HCT116 (cell line): ENCODE measurements around the gene FSHR. TPM values are rescaled to one million over a fixed set of nuclear protein-coding genes. Genes with fewer than 3 reads are reported as not detected.

Experiments used
- ATAC-seq: fragments of 200-7000 bp; cut with Tn5 transposase; 2 replicates; pipeline ENCODE4 v1.9.1; 2020; ENCODE audit warnings: mild to moderate bottlenecking, moderate library complexity
- BruUV-seq: library from RNA; stranded (reverse); fragments of 400-500 nt; replicated peaks from 2 replicates; lab custom pipeline; 2021; lab: Mats Ljungman, UMichigan
- CTCF ChIA-PET: fragments of 300-600 bp; sonication (Branson Sonifier 250); formaldehyde crosslinking; loops from one replicate; lab custom pipeline; 2021; ENCODE audit warnings: antibody characterized with exemption; lab: Charles Lee
- POLR2A ChIA-PET: fragments of 300-600, 350-600 bp; sonication (Branson Sonifier 250); formaldehyde crosslinking; loops from one replicate; lab custom pipeline; 2021; ENCODE audit warnings: antibody characterized with exemption; lab: Charles Lee
- RAD21 ChIA-PET, 2 experiments: fragments of 300-600 bp; sonication (Branson Sonifier 250); formaldehyde crosslinking; loops; one replicate each; lab custom pipeline; 2023; ENCODE audit warnings: low total read pairs in 2 of 2; ENCODE audit not compliant: uncharacterized antibody in 2 of 2, unreplicated experiment in 2 of 2, low non-redundant PET in 1 of 2; lab: Charles Lee
- DNase-seq: peaks from one replicate; pipeline ENCODE4 v3.0.0-alpha.2; 2010; ENCODE audit warnings: low read depth, low spot score
- H2AFZ ChIP-seq: fragments of 200-600 bp; shearing (Covaris generic), sonication (generic); 2 replicates; pipeline ENCODE4 v1.6.1; 2017; ENCODE audit warnings: low read depth, mixed run types, mixed read lengths, antibody characterized with exemption, low read length; ENCODE audit not compliant: poor library complexity, severe bottlenecking
- H3K27ac ChIP-seq: 2 replicates; pipeline ENCODE4 v1.5.1; 2012; ENCODE audit warnings: low read depth, low read length
- H3K27me3 ChIP-seq: fragments of 200-600 bp; sonication (generic); 2 replicates; pipeline ENCODE4 v1.6.1; 2016; ENCODE audit warnings: mixed run types, low read length, mixed read lengths; ENCODE audit not compliant: insufficient read depth
- H3K36me3 ChIP-seq, 2 experiments: fragments of 200-500 bp in 1 of 2; fragments of 200-600 bp in 1 of 2; sonication (Bioruptor generic) in 1 of 2; sonication (generic) in 1 of 2; 2 replicates each; pipeline versions ENCODE4 v1.5.1 to v1.6.1; 2014 to 2016; ENCODE audit warnings: low read length in 2 of 2, inconsistent platforms in 1 of 2, mixed read lengths in 1 of 2, mixed run types in 1 of 2; ENCODE audit not compliant: insufficient read depth in 2 of 2, control insufficient read depth in 1 of 2
- H3K4me1 ChIP-seq, 2 experiments: fragments of 200-600 bp in 1 of 2; sonication (generic) in 1 of 2; 2 replicates each; pipeline versions ENCODE4 v1.5.1 to v1.6.1; 2012 to 2017; ENCODE audit warnings: low read length in 2 of 2, inconsistent platforms in 1 of 2, mild to moderate bottlenecking in 1 of 2, mixed read lengths in 1 of 2, mixed run types in 1 of 2, moderate library complexity in 1 of 2; ENCODE audit not compliant: insufficient read depth in 2 of 2, control insufficient read depth in 1 of 2
- H3K4me2 ChIP-seq: fragments of 200-600 bp; sonication (generic); 2 replicates; pipeline ENCODE4 v1.6.1; 2017; ENCODE audit warnings: mixed run types, low read length, mixed read lengths
- H3K4me3 ChIP-seq, 2 experiments: fragments of 200-600 bp in 1 of 2; sonication (generic) in 1 of 2; replicated peaks in 1 of 2; 2 replicates each; pipeline ENCODE4 v1.5.1; 2011 to 2016; ENCODE audit warnings: low read length in 2 of 2, control low read depth in 1 of 2, low read depth in 1 of 2, mild to moderate bottlenecking in 1 of 2, mixed read lengths in 1 of 2, mixed run types in 1 of 2
- H3K79me2 ChIP-seq: fragments of 200-600 bp; sonication (generic); 2 replicates; pipeline ENCODE4 v1.6.1; 2017; ENCODE audit warnings: mild to moderate bottlenecking, mixed run types, low read length, moderate library complexity, mixed read lengths; ENCODE audit not compliant: insufficient read depth
- H3K9ac ChIP-seq: fragments of 200-600 bp; sonication (generic); 2 replicates; pipeline ENCODE4 v1.6.1; 2016; ENCODE audit warnings: low read length, mixed read lengths
- H3K9me2 ChIP-seq: fragments of 200-600 bp; sonication (generic), shearing (Covaris generic); 2 replicates; pipeline ENCODE4 v1.6.1; 2017; ENCODE audit warnings: mixed run types, mild to moderate bottlenecking, moderate library complexity; ENCODE audit not compliant: insufficient read depth
- H3K9me3 ChIP-seq, 2 experiments: fragments of 200-500 bp in 1 of 2; fragments of 200-600 bp in 1 of 2; sonication (Bioruptor generic) in 1 of 2; sonication (generic) in 1 of 2; 2 replicates each; pipeline ENCODE4 v1.6.1; 2014 to 2017; ENCODE audit warnings: low read length in 2 of 2, mixed read lengths in 2 of 2, inconsistent platforms in 1 of 2, low read depth in 1 of 2, mild to moderate bottlenecking in 1 of 2, mixed run types in 1 of 2, moderate library complexity in 1 of 2; ENCODE audit not compliant: control insufficient read depth in 1 of 2, insufficient read depth in 1 of 2
- H4K20me1 ChIP-seq: fragments of 200-600 bp; sonication (generic), shearing (Covaris generic); 2 replicates; pipeline ENCODE4 v1.6.1; 2017; ENCODE audit warnings: mixed run types, mild to moderate bottlenecking, moderate library complexity; ENCODE audit not compliant: insufficient read depth
- ATF3 ChIP-seq: IDR thresholded peaks from 2 replicates; pipeline ENCODE4 v1.6.1; 2012
- CBX3 ChIP-seq: IDR thresholded peaks from 2 replicates; pipeline ENCODE4 v1.6.1; 2012; ENCODE audit warnings: low read depth
- CEBPB ChIP-seq: IDR thresholded peaks from 2 replicates; pipeline ENCODE4 v1.6.1; 2012; ENCODE audit warnings: low read depth
- EGR1 ChIP-seq: IDR thresholded peaks from 2 replicates; pipeline ENCODE4 v1.6.1; 2012; ENCODE audit warnings: low read depth
- ELF1 ChIP-seq: IDR thresholded peaks from 2 replicates; pipeline ENCODE4 v1.6.1; 2012; ENCODE audit warnings: low read depth, borderline replicate concordance
- EZH2 ChIP-seq: fragments of 200-600 bp; sonication (generic); IDR thresholded peaks from 2 replicates; pipeline ENCODE4 v1.6.1; 2017; ENCODE audit warnings: antibody characterized with exemption, mixed run types
- EZH2phosphoT487 ChIP-seq: fragments of 200-600 bp; IDR thresholded peaks from 2 replicates; pipeline ENCODE4 v1.6.1; 2018; ENCODE audit warnings: antibody characterized with exemption, borderline replicate concordance
- JUND ChIP-seq: IDR thresholded peaks from 2 replicates; pipeline ENCODE4 v1.6.1; 2012
- MAX ChIP-seq: IDR thresholded peaks from 2 replicates; pipeline ENCODE4 v1.6.1; 2012
- POLR2A ChIP-seq: IDR thresholded peaks from 2 replicates; pipeline ENCODE4 v1.7.0; 2011; ENCODE audit warnings: borderline replicate concordance; ENCODE audit not compliant: insufficient read depth, insufficient read length; ENCODE audit errors: extremely low read depth
- POLR2AphosphoS5 ChIP-seq: IDR thresholded peaks from 2 replicates; pipeline ENCODE4 v1.6.1; 2011; ENCODE audit warnings: mild to moderate bottlenecking, low read depth, low read length, moderate library complexity
- RAD21 ChIP-seq: IDR thresholded peaks from 2 replicates; pipeline ENCODE4 v1.6.1; 2012; ENCODE audit warnings: low read depth, mild to moderate bottlenecking
- REST ChIP-seq: IDR thresholded peaks from 2 replicates; pipeline ENCODE4 v1.6.1; 2012; ENCODE audit warnings: low read depth
- SIN3A ChIP-seq: IDR thresholded peaks from 2 replicates; pipeline ENCODE4 v1.6.1; 2012; ENCODE audit warnings: low read depth
- SRF ChIP-seq: IDR thresholded peaks from 2 replicates; pipeline ENCODE4 v1.6.1; 2012; ENCODE audit warnings: low read depth
- TCF7L2 ChIP-seq: IDR thresholded peaks from 2 replicates; pipeline ENCODE4 v1.7.0; 2011; ENCODE audit warnings: borderline replicate concordance, inconsistent platforms; ENCODE audit not compliant: insufficient read depth, insufficient read length; ENCODE audit errors: extremely low read depth
- YY1 ChIP-seq: IDR thresholded peaks from 2 replicates; pipeline ENCODE4 v1.6.1; 2011; ENCODE audit warnings: low read length, low read depth, moderate library complexity, mild to moderate bottlenecking; ENCODE audit not compliant: insufficient replicate concordance; ENCODE audit errors: extremely low read depth
- ZBTB33 ChIP-seq: IDR thresholded peaks from 2 replicates; pipeline ENCODE4 v1.6.1; 2011; ENCODE audit warnings: mild to moderate bottlenecking, low read length, moderate library complexity; ENCODE audit not compliant: insufficient replicate concordance; ENCODE audit errors: extremely low read depth
- ZFX ChIP-seq: fragments of 450-650 bp; IDR thresholded peaks from 2 replicates; pipeline ENCODE4 v1.6.1; 2017
- ZNF274 ChIP-seq: fragments of 200-500 bp; sonication (Bioruptor generic); IDR thresholded peaks from 2 replicates; pipeline ENCODE4 v1.6.1; 2014; ENCODE audit warnings: mild to moderate bottlenecking, low read depth, low read length, inconsistent platforms
- intact Hi-C: fragments of 100-400 bp; cut with micrococcal nuclease; formaldehyde crosslinking; loops from 2 replicates; pipeline ENCODE4 v1.10.0; 2022
- total RNA-seq: library from RNA; stranded (reverse); gene quantifications from one replicate; pipeline ENCODE4 v1.2.1, GENCODE V29; 2021; ENCODE audit not compliant: unreplicated experiment

The FSHR gene
- total RNA-seq, 1 experiment from 2014 or later: not detected

- no peaks in the 10 kb centered on the region for H3K9me2 ChIP-seq
- intact Hi-C loops: no loop called here
- H3K9me3 ChIP-seq: no peaks in the 10 kb centered on the region
- CTCF ChIA-PET: no interaction called here
- no peak for DNase-seq
- H3K27ac ChIP-seq: no peak overlapping the region
- H2AFZ ChIP-seq: no peak overlapping the region
- no TSS peak for BruUV-seq
- no peaks in the 10 kb centered on the region for H3K36me3 ChIP-seq
- POLR2A ChIA-PET: no interaction called here
- no peaks in the 10 kb centered on the region for H3K4me1 ChIP-seq
- no peaks in the 10 kb centered on the region for H3K27me3 ChIP-seq
- no peak overlapping the region for H3K4me3 ChIP-seq
- no peaks in the 10 kb centered on the region for H3K79me2 ChIP-seq
- RAD21 ChIA-PET: no interaction called here
- no peak for TF ChIP-seq TCF7L2
- TF ChIP-seq JUND: no peak
- TF ChIP-seq REST: no peak
- no peak for TF ChIP-seq POLR2AphosphoS5
- TF ChIP-seq ZFX: no peak
- no peak for TF ChIP-seq ATF3
- no peak for TF ChIP-seq RAD21
- no peak for TF ChIP-seq ELF1
- TF ChIP-seq CEBPB: no peak
- TF ChIP-seq ZBTB33: no peak
- TF ChIP-seq SIN3A: no peak
- TF ChIP-seq YY1: no peak
- no peak for TF ChIP-seq CBX3
- no peak for TF ChIP-seq EZH2phosphoT487
- TF ChIP-seq MAX: no peak
- no peak for TF ChIP-seq EZH2
- TF ChIP-seq ZNF274: no peak
- no peak for TF ChIP-seq SRF
- TF ChIP-seq EGR1: no peak
- TF ChIP-seq POLR2A: no peak
- TF ChIP-seq, all 23 proteins: peak for 0
- Histone ChIP-seq H4K20me1 (no peaks in the 10 kb centered on the region), H3K9ac (no peak overlapping the region), H3K4me2 (no peak overlapping the region)
- ATAC-seq: no peak
Measured at GRCh38 chr2:49032126-49032525, 122.2 kb downstream of the FSHR start.
